ENCODE measurements around the gene CORO1A.
"Not testable (repeated sequence)": the region's sequence is repeated elsewhere in the genome, so short reads cannot be mapped to it uniquely, and the experiment has no call there.

CORO1A gene

GRCh38 chr16:30205541-30206236 lies 22.3 kb downstream of the CORO1A start:
- DNase-seq = not testable (repeated sequence)

- not testable (repeated sequence) for DNase-seq
Observed at GRCh38 chr16:30206252-30206651, 22.9 kb downstream of the CORO1A start.

- DNase-seq = not testable (repeated sequence)
Observed at GRCh38 chr16:30207063-30207704, 23.8 kb downstream of the CORO1A start.

GRCh38 chr16:30209032-30209431 lies 25.6 kb downstream of the CORO1A start:
- not testable (repeated sequence) for DNase-seq

- not testable (repeated sequence) for DNase-seq
Observed at GRCh38 chr16:30211414-30211813, 28.0 kb downstream of the CORO1A start.

- not testable (repeated sequence) for DNase-seq
Observed at GRCh38 chr16:30217082-30217481, 33.7 kb downstream of the CORO1A start.

All from suppressor macrophage (primary cell).